ENCODE data around the gene ABCC4. TPM values are rescaled to one million over a fixed set of nuclear protein-coding genes. Genes with fewer than 3 reads are reported as not detected.

The ABCC4 gene
- total and polyA plus RNA-seq, 2 of the 13 experiments (the other 11 are each of a cell fraction or from before 2014, with no cell fraction given): 4.2 to 11.3 TPM

DNA sequence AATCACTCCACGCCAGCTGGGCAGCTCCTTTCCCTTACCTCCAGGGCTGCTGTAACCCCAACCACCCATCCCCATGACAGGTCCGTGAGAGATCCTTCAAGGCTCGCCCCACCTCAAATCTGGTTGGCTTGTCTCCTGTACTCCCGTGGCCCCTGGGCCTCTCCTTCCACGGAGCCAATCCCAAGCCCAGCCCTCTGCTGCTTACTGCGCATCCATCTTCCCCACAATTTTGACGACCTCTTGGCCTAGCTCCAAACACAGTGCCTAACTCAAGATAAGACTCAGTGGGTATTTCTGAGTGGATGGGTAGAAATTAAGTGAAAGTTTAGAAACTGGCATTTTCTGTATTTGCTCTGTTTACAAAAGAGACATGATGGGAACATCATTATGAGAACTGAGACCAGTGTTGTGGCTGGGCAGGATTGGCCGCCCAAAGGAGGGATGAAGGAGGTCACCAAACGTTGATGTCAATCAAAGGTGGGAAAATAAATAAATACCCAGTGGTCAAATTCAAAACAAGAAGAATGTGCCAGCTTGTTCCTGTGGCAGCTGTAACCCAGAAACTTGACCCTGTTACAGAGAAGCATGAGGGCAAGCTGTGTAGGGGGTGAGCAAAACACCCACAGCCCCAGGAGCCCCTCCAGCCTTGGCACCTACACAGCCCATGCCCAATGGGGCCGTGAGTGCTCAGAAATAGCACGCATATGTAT lies 162.2 kb downstream of the ABCC4 start:
- peaks cover 0 to 1% of the 10 kb centered on the region in 2 experiments; a peak in 2 of 5 replicates for H3K36me3 ChIP-seq (replicated peaks in 1 of 2; ENCODE audit: control insufficient read depth in 1 of 2, insufficient read depth in 2 of 2, low read length in 2 of 2)
- in situ Hi-C loops (cut with HindIII; ENCODE audit: extremely low pct_ligation_motif_present, low pct_unique_long_range_greater_than_20kb) (no loop called here), intact Hi-C loops (cut with micrococcal nuclease; ENCODE audit: unreplicated experiment) (no loop called here)
- no peaks in the 10 kb centered on the region for H3K27me3 ChIP-seq (ENCODE audit: control insufficient read depth in 1 of 2, insufficient read depth in 2 of 2, low read length in 2 of 2)
- H2AFZ ChIP-seq (ENCODE audit: low read length): no peak overlapping the region
- H3K4me1 ChIP-seq (ENCODE audit: insufficient read depth, low read length): peaks cover 14% of the 10 kb centered on the region
- no peak overlapping the region for H3K27ac ChIP-seq (ENCODE audit: extremely low read length, insufficient read depth, low read length)
- DNase-seq (ENCODE audit: low spot score): no peak
- TF ChIP-seq TOPORS (CRISPR knock-in tag; IDR thresholded peaks at IDR 0.05) (no peak), NFE2 (CRISPR knock-in tag; IDR thresholded peaks at IDR 0.05) (no peak), CREM (IDR thresholded peaks at IDR 0.05) (no peak), CREM (CRISPR knock-in tag; IDR thresholded peaks at IDR 0.05) (no peak), ZNF362 (CRISPR knock-in tag; IDR thresholded peaks at IDR 0.05; ENCODE audit: borderline replicate concordance) (no peak), TARDBP (CRISPR knock-in tag; IDR thresholded peaks at IDR 0.05) (no peak), ZNF138 (CRISPR knock-in tag; IDR thresholded peaks at IDR 0.05; ENCODE audit: low read depth) (no peak), GATAD2A (CRISPR knock-in tag; IDR thresholded peaks at IDR 0.05) (no peak), JDP2 (CRISPR knock-in tag; IDR thresholded peaks at IDR 0.05; ENCODE audit: borderline replicate concordance) (no peak), ESRRA (CRISPR knock-in tag; IDR thresholded peaks at IDR 0.05; ENCODE audit: low read depth) (no peak)
- TF ChIP-seq, protein P1, sequence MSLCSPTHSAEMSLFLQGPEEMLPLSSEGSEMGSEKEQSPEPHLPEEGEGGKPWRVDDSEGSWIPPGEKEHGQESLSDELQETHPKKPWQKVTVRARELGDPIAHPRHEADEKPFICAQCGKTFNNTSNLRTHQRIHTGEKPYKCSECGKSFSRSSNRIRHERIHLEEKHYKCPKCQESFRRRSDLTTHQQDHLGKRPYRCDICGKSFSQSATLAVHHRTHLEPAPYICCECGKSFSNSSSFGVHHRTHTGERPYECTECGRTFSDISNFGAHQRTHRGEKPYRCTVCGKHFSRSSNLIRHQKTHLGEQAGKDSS (CRISPR knock-in tag; IDR thresholded peaks at IDR 0.05; ENCODE audit: borderline replicate concordance, low read depth): no peak
- no peak overlapping the region for H3K4me2 ChIP-seq (ENCODE audit: low read depth, low read length)
- no peak for FAIRE-seq
- ChIA-PET CTCF (ENCODE audit: low intra/inter-chr PET ratio, low total read pairs) (no interaction called here), POLR2A (no interaction called here)
- no peak for ATAC-seq
- H3K79me2 ChIP-seq (ENCODE audit: insufficient read depth, low read length): no peaks in the 10 kb centered on the region
- H3K4me3 ChIP-seq (replicated peaks in 1 of 3; ENCODE audit: insufficient read depth in 1 of 3, low read depth in 2 of 3, low read length in 3 of 3): no peak overlapping the region
- H4K20me1 ChIP-seq (ENCODE audit: insufficient read depth, low read length): no peaks in the 10 kb centered on the region
- no peak overlapping the region for H3K9ac ChIP-seq (ENCODE audit: insufficient read depth, low read depth, low read length)
- 96% methylated on average over 11 of the region's 11 CpGs for WGBS (ENCODE audit: low lambda C conversion rate)
- BruUV-seq (replicated peaks): no TSS peak
- no peaks in the 10 kb centered on the region for H3K9me3 ChIP-seq (ENCODE audit: low read length)

Measured in HepG2 (cell line).